ENCODE data around the gene ITIH1. TPM values are rescaled to one million over a fixed set of nuclear protein-coding genes. Genes with fewer than 3 reads are reported as not detected.

Gene ITIH1
- total and polyA plus RNA-seq, 9 of the 15 experiments (the other 6 are each of a cell fraction or from before 2014, with no cell fraction given), result 0.31 TPM; not detected in 8

GRCh38 chr3:52836471-52836845, 59.1 kb downstream of the ITIH1 start:
- H3K9ac ChIP-seq (ENCODE audit: insufficient read depth in 1 of 2, low read depth in 2 of 2, low read length in 2 of 2), result no peak overlapping the region
- no peaks in the 10 kb centered on the region for H3K9me3 ChIP-seq (replicated peaks; ENCODE audit: control insufficient read depth, insufficient read depth, low read depth, low read length)
- H3K4me2 ChIP-seq (ENCODE audit: insufficient read depth, low read length), result no peak overlapping the region
- H3K27ac ChIP-seq (ENCODE audit: extremely low read depth, low read depth, low read length), result no peak overlapping the region
- no TSS peak for BruUV-seq (replicated peaks)
- no peaks in the 10 kb centered on the region for H3K36me3 ChIP-seq (ENCODE audit: control insufficient read depth, insufficient read depth, low read length)
- no peak overlapping the region for H2AFZ ChIP-seq (ENCODE audit: low read depth, low read length)
- peaks cover 0 to 7% of the 10 kb centered on the region in 2 experiments; a peak in 3 of 5 replicates for H3K4me1 ChIP-seq (replicated peaks in 1 of 2; ENCODE audit: control insufficient read depth in 2 of 2, insufficient read depth in 2 of 2, low read length in 2 of 2)
- no peak for TF ChIP-seq SUPT5H (IDR thresholded peaks at IDR 0.05)
- no peak for TF ChIP-seq XRCC4 (IDR thresholded peaks at IDR 0.05; ENCODE audit: extremely low read depth, insufficient read depth, insufficient read length)
- TF ChIP-seq ZNF133 (CRISPR knock-in tag; IDR thresholded peaks at IDR 0.05), result no peak
- TF ChIP-seq MCM2 (IDR thresholded peaks at IDR 0.05; ENCODE audit: low read depth), result no peak
- TF ChIP-seq THRB (CRISPR knock-in tag; conservative IDR thresholded peaks at IDR 0.05), result no peak
- TF ChIP-seq PKNOX1 (IDR thresholded peaks at IDR 0.05), result no peak
- TF ChIP-seq HSF4 (CRISPR knock-in tag; IDR thresholded peaks at IDR 0.05; ENCODE audit: borderline replicate concordance), result no peak
- CTCF ChIA-PET (ENCODE audit: low intra/inter-chr PET ratio), result no interaction called here
- in situ Hi-C loops (cut with MboI) (no loop called here), intact Hi-C loops (cut with micrococcal nuclease) (no loop called here)
- no peaks in the 10 kb centered on the region for H4K20me1 ChIP-seq (replicated peaks; ENCODE audit: control insufficient read depth, insufficient read depth, low read length)
- DNase-seq (ENCODE audit: extremely low read depth in 1 of 4, low spot score in 3 of 4) (no peak), ATAC-seq (no peak), FAIRE-seq (no peak)
- H3K27me3 ChIP-seq (ENCODE audit: control insufficient read depth in 2 of 2, insufficient read depth in 2 of 2, low read length in 2 of 2), result no peaks in the 10 kb centered on the region
- H3K9me1 ChIP-seq (ENCODE audit: control insufficient read depth, insufficient read depth, low read length), result no peaks in the 10 kb centered on the region
- POLR2A ChIA-PET, result no interaction called here
- no peak overlapping the region for H3K4me3 ChIP-seq
- H3K79me2 ChIP-seq (ENCODE audit: control insufficient read depth, insufficient read depth, low read length), result no peaks in the 10 kb centered on the region
- WGBS (ENCODE audit: insufficient coverage, low coverage, missing lambda C conversion rate), result 56% methylated on average over 5 of the region's 5 CpGs
